ENCODE results near the gene PLPPR3.

The PLPPR3 gene

DNA sequence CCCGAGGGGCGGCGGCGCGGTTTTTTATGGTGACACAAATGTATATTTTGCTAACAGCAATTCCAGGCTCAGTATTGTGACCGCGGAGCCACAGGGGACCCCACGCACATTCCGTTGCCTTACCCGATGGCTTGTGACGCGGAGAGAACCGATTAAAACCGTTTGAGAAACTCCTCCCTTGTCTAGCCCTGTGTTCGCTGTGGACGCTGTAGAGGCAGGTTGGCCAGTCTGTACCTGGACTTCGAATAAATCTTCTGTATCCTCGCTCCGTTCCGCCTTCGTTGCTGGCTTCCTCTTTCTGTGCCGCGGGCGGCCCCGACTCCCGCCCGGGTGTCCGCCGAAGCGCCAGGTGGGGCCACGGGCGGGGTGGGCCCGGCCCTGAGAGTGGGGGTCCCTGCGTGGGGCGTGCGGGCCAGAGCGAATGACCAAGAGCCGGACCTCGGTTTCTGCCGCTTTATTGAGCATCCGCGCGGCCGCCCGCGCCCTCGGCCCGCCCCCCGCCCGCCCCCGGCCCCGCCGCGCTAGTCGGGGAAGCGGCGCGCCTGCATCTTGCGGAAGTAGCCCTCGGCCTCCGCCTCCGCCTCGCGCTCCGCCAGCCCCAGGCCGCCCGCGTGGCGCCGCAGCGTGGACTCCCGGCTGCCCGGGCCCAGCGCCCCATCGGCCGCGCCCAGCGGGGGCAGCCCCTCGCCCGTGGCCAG, 9.6 kb downstream of the PLPPR3 start:
- H3K27me3 ChIP-seq (replicated peaks; ENCODE audit: control insufficient read depth, insufficient read depth, low read length), result no peaks in the 10 kb centered on the region
- no peak for DNase-seq (ENCODE audit: extremely low read depth, insufficient read length)
- TF ChIP-seq, protein P1, sequence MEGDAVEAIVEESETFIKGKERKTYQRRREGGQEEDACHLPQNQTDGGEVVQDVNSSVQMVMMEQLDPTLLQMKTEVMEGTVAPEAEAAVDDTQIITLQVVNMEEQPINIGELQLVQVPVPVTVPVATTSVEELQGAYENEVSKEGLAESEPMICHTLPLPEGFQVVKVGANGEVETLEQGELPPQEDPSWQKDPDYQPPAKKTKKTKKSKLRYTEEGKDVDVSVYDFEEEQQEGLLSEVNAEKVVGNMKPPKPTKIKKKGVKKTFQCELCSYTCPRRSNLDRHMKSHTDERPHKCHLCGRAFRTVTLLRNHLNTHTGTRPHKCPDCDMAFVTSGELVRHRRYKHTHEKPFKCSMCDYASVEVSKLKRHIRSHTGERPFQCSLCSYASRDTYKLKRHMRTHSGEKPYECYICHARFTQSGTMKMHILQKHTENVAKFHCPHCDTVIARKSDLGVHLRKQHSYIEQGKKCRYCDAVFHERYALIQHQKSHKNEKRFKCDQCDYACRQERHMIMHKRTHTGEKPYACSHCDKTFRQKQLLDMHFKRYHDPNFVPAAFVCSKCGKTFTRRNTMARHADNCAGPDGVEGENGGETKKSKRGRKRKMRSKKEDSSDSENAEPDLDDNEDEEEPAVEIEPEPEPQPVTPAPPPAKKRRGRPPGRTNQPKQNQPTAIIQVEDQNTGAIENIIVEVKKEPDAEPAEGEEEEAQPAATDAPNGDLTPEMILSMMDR (IDR thresholded peaks at IDR 0.05; ENCODE audit: insufficient read depth, low read length, poor library complexity, severe bottlenecking), result no peak
- H3K36me3 ChIP-seq (ENCODE audit: control insufficient read depth, insufficient read depth, low read length), result peaks cover 22% of the 10 kb centered on the region
- H3K4me3 ChIP-seq (replicated peaks; ENCODE audit: low read depth, low read length), result no peak overlapping the region

DNA sequence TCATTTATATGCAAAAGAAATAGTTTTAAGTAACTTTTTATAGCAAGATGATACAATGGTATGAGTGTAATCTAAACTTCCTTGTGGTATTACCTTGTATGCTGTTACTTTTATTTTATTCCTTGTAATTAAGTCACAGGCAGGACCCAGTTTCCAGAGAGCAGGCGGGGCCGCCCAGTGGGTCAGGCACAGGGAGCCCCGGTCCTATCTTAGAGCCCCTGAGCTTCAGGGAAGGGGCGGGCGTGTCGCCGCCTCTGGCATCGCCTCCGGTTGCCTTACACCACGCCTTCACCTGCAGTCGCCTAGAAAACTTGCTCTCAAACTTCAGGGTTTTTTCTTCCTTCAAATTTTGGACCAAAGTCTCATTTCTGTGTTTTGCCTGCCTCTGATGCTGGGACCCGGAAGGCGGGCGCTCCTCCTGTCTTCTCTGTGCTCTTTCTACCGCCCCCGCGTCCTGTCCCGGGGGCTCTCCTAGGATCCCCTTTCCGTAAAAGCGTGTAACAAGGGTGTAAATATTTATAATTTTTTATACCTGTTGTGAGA, 10.2 kb downstream of the PLPPR3 start:
- no peak for DNase-seq (ENCODE audit: extremely low read depth, insufficient read length)
- TF ChIP-seq, protein P1 (IDR thresholded peaks at IDR 0.05; ENCODE audit: insufficient read depth, low read length, poor library complexity, severe bottlenecking), result no peak
- Histone ChIP-seq H3K4me3 (replicated peaks; ENCODE audit: low read depth, low read length) (no peak overlapping the region), H3K27me3 (replicated peaks; ENCODE audit: control insufficient read depth, insufficient read depth, low read length) (no peaks in the 10 kb centered on the region), H3K36me3 (ENCODE audit: control insufficient read depth, insufficient read depth, low read length) (peaks cover 29% of the 10 kb centered on the region)

DNA sequence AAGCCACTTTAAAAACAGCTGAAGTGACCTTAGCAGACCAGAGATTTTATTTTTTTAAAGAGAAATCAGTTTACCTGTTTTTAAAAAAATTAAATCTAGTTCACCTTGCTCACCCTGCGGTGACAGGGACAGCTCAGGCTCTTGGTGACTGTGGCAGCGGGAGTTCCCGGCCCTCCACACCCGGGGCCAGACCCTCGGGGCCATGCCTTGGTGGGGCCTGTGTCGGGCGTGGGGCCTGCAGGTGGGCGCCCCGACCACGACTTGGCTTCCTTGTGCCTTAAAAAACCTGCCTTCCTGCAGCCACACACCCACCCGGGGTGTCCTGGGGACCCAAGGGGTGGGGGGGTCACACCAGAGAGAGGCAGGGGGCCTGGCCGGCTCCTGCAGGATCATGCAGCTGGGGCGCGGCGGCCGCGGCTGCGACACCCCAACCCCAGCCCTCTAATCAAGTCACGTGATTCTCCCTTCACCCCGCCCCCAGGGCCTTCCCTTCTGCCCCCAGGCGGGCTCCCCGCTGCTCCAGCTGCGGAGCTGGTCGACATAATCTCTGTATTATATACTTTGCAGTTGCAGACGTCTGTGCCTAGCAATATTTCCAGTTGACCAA, 10.8 kb downstream of the PLPPR3 start:
- Histone ChIP-seq H3K36me3 (ENCODE audit: control insufficient read depth, insufficient read depth, low read length) (peaks cover 31% of the 10 kb centered on the region), H3K4me3 (replicated peaks; ENCODE audit: low read depth, low read length) (no peak overlapping the region), H3K27me3 (replicated peaks; ENCODE audit: control insufficient read depth, insufficient read depth, low read length) (no peaks in the 10 kb centered on the region)
- DNase-seq (ENCODE audit: extremely low read depth, insufficient read length), result no peak
- TF ChIP-seq, protein P1 (IDR thresholded peaks at IDR 0.05; ENCODE audit: insufficient read depth, low read length, poor library complexity, severe bottlenecking), result no peak

DNA sequence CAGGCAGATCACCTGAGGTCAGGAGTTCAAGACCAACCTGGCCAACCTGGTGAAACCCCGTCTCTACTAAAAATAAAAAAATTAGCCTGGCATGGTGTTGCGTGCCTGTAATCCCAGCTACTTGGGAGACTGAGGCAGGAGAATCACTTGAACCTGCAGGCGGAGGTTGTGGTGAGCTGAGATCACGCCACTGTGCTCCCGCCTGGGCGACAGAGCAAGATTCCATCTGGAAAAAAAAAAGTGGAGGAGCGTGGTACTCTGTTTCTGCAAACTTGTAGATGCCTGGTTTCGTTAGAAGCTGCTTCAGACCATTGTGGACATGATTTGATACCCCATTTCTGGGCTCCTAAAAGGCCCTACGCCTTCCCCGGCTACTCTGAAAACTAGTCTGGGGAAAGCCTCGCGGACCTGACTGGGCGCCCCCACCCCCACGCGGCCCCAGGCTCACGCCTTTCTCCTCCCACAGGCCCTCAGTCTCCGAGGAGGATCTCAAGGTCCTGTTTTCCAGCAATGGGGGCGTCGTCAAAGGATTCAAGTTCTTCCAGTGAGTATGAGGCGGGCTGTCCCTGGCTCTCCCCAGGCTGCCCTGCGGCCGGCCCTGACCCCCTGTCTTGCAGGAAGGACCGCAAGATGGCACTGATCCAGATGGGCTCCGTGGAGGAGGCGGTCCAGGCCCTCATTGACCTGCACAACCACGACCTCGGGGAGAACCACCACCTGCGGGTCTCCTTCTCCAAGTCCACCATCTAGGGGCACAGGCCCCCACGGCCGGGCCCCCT, 11.5 kb downstream of the PLPPR3 start:
- no peaks in the 10 kb centered on the region for H3K27me3 ChIP-seq (replicated peaks; ENCODE audit: control insufficient read depth, insufficient read depth, low read length)
- TF ChIP-seq, protein P1 (IDR thresholded peaks at IDR 0.05; ENCODE audit: insufficient read depth, low read length, poor library complexity, severe bottlenecking), result no peak
- H3K36me3 ChIP-seq (ENCODE audit: control insufficient read depth, insufficient read depth, low read length), result peaks cover 35% of the 10 kb centered on the region
- DNase-seq (ENCODE audit: extremely low read depth, insufficient read length), result no peak
- no peak overlapping the region for H3K4me3 ChIP-seq (replicated peaks; ENCODE audit: low read depth, low read length)

DNA sequence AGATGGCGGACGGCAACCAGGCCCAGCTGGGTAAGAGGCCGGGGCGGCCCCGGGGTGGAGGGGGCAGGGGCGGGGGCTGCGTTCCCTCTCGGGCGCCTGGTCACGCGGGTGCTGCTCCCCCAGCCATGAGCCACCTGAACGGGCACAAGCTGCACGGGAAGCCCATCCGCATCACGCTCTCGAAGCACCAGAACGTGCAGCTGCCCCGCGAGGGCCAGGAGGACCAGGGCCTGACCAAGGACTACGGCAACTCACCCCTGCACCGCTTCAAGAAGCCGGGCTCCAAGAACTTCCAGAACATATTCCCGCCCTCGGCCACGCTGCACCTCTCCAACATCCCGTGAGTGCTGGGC, 13.4 kb downstream of the PLPPR3 start:
- H3K36me3 ChIP-seq (ENCODE audit: control insufficient read depth, insufficient read depth, low read length), result peaks cover 51% of the 10 kb centered on the region
- TF ChIP-seq, protein P1 (IDR thresholded peaks at IDR 0.05; ENCODE audit: insufficient read depth, low read length, poor library complexity, severe bottlenecking), result no peak

More for the DNA sequence above, 13.4 kb downstream of the PLPPR3 start:
- Histone ChIP-seq H3K27me3 (replicated peaks; ENCODE audit: control insufficient read depth, insufficient read depth, low read length) (no peaks in the 10 kb centered on the region), H3K4me3 (replicated peaks; ENCODE audit: low read depth, low read length) (no peak overlapping the region)
- no peak for DNase-seq (ENCODE audit: extremely low read depth, insufficient read length)

Measured in GM06990 (cell line).